PC-9 (cell line): Measurements from ENCODE around the gene SLC35E3. TPM values are rescaled to one million over a fixed set of nuclear protein-coding genes. Genes with fewer than 3 reads are reported as not detected.
A peak's percentile ranks its signal among the peaks of the same experiment; 100 is the strongest.
"Not testable (repeated sequence)": the region's sequence is repeated elsewhere in the genome, so short reads cannot be mapped to it uniquely, and the experiment has no call there.

Experiments used
- BruUV-seq: library from RNA; stranded (reverse); fragments of 400-500 nt; replicated peaks from 2 replicates; lab custom pipeline; 2021; lab: Mats Ljungman, UMichigan
- CTCF ChIA-PET: fragments of 300-600 bp; sonication (Branson Sonifier 250); formaldehyde crosslinking; loops from one replicate; lab custom pipeline; 2022; ENCODE audit warnings: antibody characterized with exemption; lab: Charles Lee
- POLR2A ChIA-PET: fragments of 300-600 bp; sonication (Branson Sonifier 250); formaldehyde crosslinking; loops from one replicate; lab custom pipeline; 2022; ENCODE audit warnings: antibody characterized with exemption; ENCODE audit not compliant: unreplicated experiment; lab: Charles Lee
- DNase-seq, 2 experiments: peaks; one replicate each; pipeline versions ENCODE4 v3.0.0 to v3.0.0-alpha.2; 2015 to 2022; ENCODE audit warnings: mixed read lengths in 1 of 2
- H2AFZ ChIP-seq: fragments of 200-600 bp; sonication (generic); 2 replicates; pipeline ENCODE4 v1.8.1; 2017; ENCODE audit warnings: antibody characterized with exemption
- H3F3A ChIP-seq: fragments of 200-600 bp; sonication (generic); 2 replicates; pipeline ENCODE4 v1.8.1; 2017; ENCODE audit warnings: antibody characterized with exemption, mild to moderate bottlenecking, low read depth; ENCODE audit not compliant: insufficient read depth
- H3K27ac ChIP-seq: fragments of 200-600 bp; sonication (generic); 2 replicates; pipeline ENCODE4 v1.6.1; 2016; ENCODE audit warnings: mixed run types
- H3K27me3 ChIP-seq: fragments of 200-600 bp; sonication (generic); 2 replicates; pipeline ENCODE4 v1.6.1; 2016; ENCODE audit warnings: low read depth, mixed run types; ENCODE audit not compliant: insufficient read depth
- H3K36me3 ChIP-seq: fragments of 200-600 bp; sonication (generic); 2 replicates; pipeline ENCODE4 v1.6.1; 2016; ENCODE audit warnings: low read depth, mixed run types
- H3K4me1 ChIP-seq: fragments of 200-600 bp; sonication (generic); replicated peaks from 2 replicates; pipeline ENCODE4 v1.6.1; 2016; ENCODE audit warnings: mixed run types; ENCODE audit not compliant: insufficient read depth
- H3K4me2 ChIP-seq: fragments of 200-600 bp; sonication (generic); 2 replicates; pipeline ENCODE4 v1.6.1; 2017; ENCODE audit warnings: mixed run types
- H3K4me3 ChIP-seq: fragments of 200-600 bp; sonication (generic); 2 replicates; pipeline ENCODE4 v1.6.1; 2016; ENCODE audit warnings: mixed run types
- H3K79me2 ChIP-seq: fragments of 200-600 bp; sonication (generic); 2 replicates; pipeline ENCODE4 v1.6.1; 2017; ENCODE audit warnings: low read depth, mixed run types
- H3K9me2 ChIP-seq: fragments of 200-600 bp; sonication (generic); 2 replicates; pipeline ENCODE4 v1.8.1; 2017; ENCODE audit warnings: mild to moderate bottlenecking; ENCODE audit not compliant: insufficient read depth
- H3K9me3 ChIP-seq: fragments of 200-600 bp; sonication (generic); 2 replicates; pipeline ENCODE4 v1.8.1; 2016; ENCODE audit warnings: low read depth; ENCODE audit not compliant: insufficient read depth
- H4K20me1 ChIP-seq: fragments of 200-600 bp; sonication (generic); 2 replicates; pipeline ENCODE4 v1.8.1; 2017; ENCODE audit not compliant: insufficient read depth
- CTCF ChIP-seq: fragments of 200-600 bp; sonication (generic); conservative IDR thresholded peaks from 2 replicates; pipeline ENCODE4 v1.6.1; 2017; ENCODE audit warnings: mixed run types, antibody characterized with exemption, mild to moderate bottlenecking, moderate library complexity
- EZH2 ChIP-seq: fragments of 200-600 bp; sonication (generic); IDR thresholded peaks from 2 replicates; pipeline ENCODE4 v1.8.0; 2017; ENCODE audit warnings: antibody characterized with exemption, low read depth
- intact Hi-C: fragments of 100-400 bp; cut with micrococcal nuclease; formaldehyde crosslinking; loops from one replicate; pipeline ENCODE4 v1.10.0; 2022; ENCODE audit not compliant: unreplicated experiment
- total RNA-seq: library from RNA; stranded (reverse); gene quantifications from 2 replicates; pipeline ENCODE4 v1.2.3, GENCODE V29; 2021

SLC35E3 gene
- total RNA-seq, 1 experiment from 2014 or later, result 10.7 TPM

- CTCF ChIA-PET, result interaction anchor here (1.4 kb wide), 1 partner anchor 21 kb away, joined by 5 read pairs; no protein-coding TSS in a partner anchor
- Histone ChIP-seq H3K4me1 (peaks cover 20% of the 10 kb centered on the region), H3K27me3 (no peaks in the 10 kb centered on the region), H3K27ac (peak overlapping the region; percentile 92), H2AFZ (peak overlapping the region; percentile 98), H3F3A (peaks cover 28% of the 10 kb centered on the region), H4K20me1 (peaks cover 11% of the 10 kb centered on the region; the same call in 1 of the 2 replicates), H3K9me2 (no peaks in the 10 kb centered on the region), H3K4me2 (peak overlapping the region; percentile 82), H3K9me3 (no peaks in the 10 kb centered on the region), H3K79me2 (peaks cover 51% of the 10 kb centered on the region), H3K36me3 (peaks cover 26% of the 10 kb centered on the region), H3K4me3 (peak overlapping the region; percentile 84)
- POLR2A ChIA-PET, result interaction anchor here (0.6 to 0.9 kb wide), 6 partner anchors 9 to 1980 kb away, joined by 3 to 7 read pairs (median 3); no protein-coding TSS in a partner anchor
- intact Hi-C loops, result loop anchor here (5.0 to 10.0 kb wide), 2 partner anchors 121 to 444 kb away; partner anchors contain the start of gene NUP107
- DNase-seq, result peak; percentile 68 to 70
- peak; percentile 41; the same call in 1 of the 2 replicates for TF ChIP-seq CTCF
- no peak for TF ChIP-seq EZH2
- no TSS peak for BruUV-seq
Observed at GRCh38 chr12:68808388-68809189, 62.6 kb downstream of the SLC35E3 start.

GRCh38 chr12:68809190-68810026 lies 63.4 kb downstream of the SLC35E3 start:
- intact Hi-C loops, result loop anchor here (5.0 to 10.0 kb wide), 2 partner anchors 122 to 445 kb away; partner anchors contain the start of gene NUP107
- no peaks in the 10 kb centered on the region for H3K9me3 ChIP-seq
- TF ChIP-seq EZH2 (no peak), CTCF (no peak)
- peaks cover 30% of the 10 kb centered on the region for H3K36me3 ChIP-seq
- peak overlapping the region; percentile 82 for H3K4me2 ChIP-seq
- ChIA-PET CTCF (no interaction called here), POLR2A (interaction anchor here (0.6 to 0.9 kb wide), 5 partner anchors 8 to 1979 kb away, joined by 3 to 7 read pairs (median 3); no protein-coding TSS in a partner anchor)
- peak overlapping the region; percentile 92 for H3K27ac ChIP-seq
- H3F3A ChIP-seq, result peaks cover 28% of the 10 kb centered on the region
- peaks cover 11% of the 10 kb centered on the region; the same call in 1 of the 2 replicates for H4K20me1 ChIP-seq
- H3K9me2 ChIP-seq, result no peaks in the 10 kb centered on the region
- H3K4me1 ChIP-seq, result peaks cover 20% of the 10 kb centered on the region
- peak overlapping the region; percentile 98 for H2AFZ ChIP-seq
- H3K27me3 ChIP-seq, result no peaks in the 10 kb centered on the region
- peak overlapping the region; percentile 84 for H3K4me3 ChIP-seq
- peaks cover 54% of the 10 kb centered on the region for H3K79me2 ChIP-seq
- BruUV-seq, result no TSS peak
- no peak for DNase-seq

GRCh38 chr12:68810027-68810389 lies 64.0 kb downstream of the SLC35E3 start:
- POLR2A ChIA-PET, H3K9me3 ChIP-seq, H3K4me2 ChIP-seq, intact Hi-C loops, DNase-seq, CTCF ChIA-PET, H3K9me2 ChIP-seq, H3K27me3 ChIP-seq, H2AFZ ChIP-seq: not testable (repeated sequence)
- peaks cover 36% of the 10 kb centered on the region for H3K36me3 ChIP-seq
- H3F3A ChIP-seq, result peaks cover 28% of the 10 kb centered on the region
- H3K4me1 ChIP-seq, result peaks cover 20% of the 10 kb centered on the region
- H3K4me3 ChIP-seq, result peak overlapping the region; percentile 84; the same call in 1 of the 2 replicates
- H4K20me1 ChIP-seq, result peaks cover 15% of the 10 kb centered on the region
- peaks cover 60% of the 10 kb centered on the region for H3K79me2 ChIP-seq
- BruUV-seq, result TSS peak; percentile 43
- H3K27ac ChIP-seq, result peak overlapping the region; percentile 92; the same call in 1 of the 2 replicates

- intact Hi-C loops, POLR2A ChIA-PET, H3K4me2 ChIP-seq, DNase-seq, H3K4me3 ChIP-seq, H3K27me3 ChIP-seq, H2AFZ ChIP-seq, H3K27ac ChIP-seq, H3K9me2 ChIP-seq, BruUV-seq, H3K9me3 ChIP-seq: not testable (repeated sequence)
- CTCF ChIA-PET, result interaction anchor here (0.6 to 0.7 kb wide), 2 partner anchors 344 to 418 kb away, joined by 3 to 5 read pairs; no protein-coding TSS in a partner anchor
- Histone ChIP-seq H4K20me1 (peaks cover 18% of the 10 kb centered on the region), H3K36me3 (peaks cover 36% of the 10 kb centered on the region), H3K4me1 (peaks cover 16% of the 10 kb centered on the region), H3F3A (peaks cover 21% of the 10 kb centered on the region), H3K79me2 (peaks cover 60% of the 10 kb centered on the region)
Observed at GRCh38 chr12:68811573-68811972, 65.6 kb downstream of the SLC35E3 start.
